ENCODE measurements around the gene OVCA2. TPM values are rescaled to one million over a fixed set of nuclear protein-coding genes. Genes with fewer than 3 reads are reported as not detected.

OVCA2 gene
- total RNA-seq, 4 donors from 2014 or later = 32.4 to 49.0 (median 37.8) TPM

- Histone ChIP-seq H3K27ac (peak overlapping the region; percentile 81 to 99 (median 89)), H3K4me1 (peaks cover 10 to 58% (median 26%) of the 10 kb centered on the region in 4 donors), H3K9me3 (no peaks in the 10 kb centered on the region), H3K4me3 (no peak overlapping the region), H3K27me3 (no peaks in the 10 kb centered on the region), H3K36me3 (peaks cover 0 to 28% (median 0%) of the 10 kb centered on the region in 3 donors)
- TF ChIP-seq POLR2A (IDR thresholded peaks at IDR 0.05) (no peak), CTCF (IDR thresholded peaks at IDR 0.05) (no peak)
- DNase-seq = no peak
Measured at GRCh38 chr17:2082003-2082781, 40.4 kb downstream of the OVCA2 start.

- Histone ChIP-seq H3K36me3 (peaks cover 0 to 25% (median 0%) of the 10 kb centered on the region in 3 donors), H3K4me1 (peaks cover 10 to 72% (median 41%) of the 10 kb centered on the region in 4 donors), H3K4me3 (no peak overlapping the region), H3K27ac (peak overlapping the region; percentile 81 to 99 (median 89)), H3K27me3 (no peaks in the 10 kb centered on the region), H3K9me3 (no peaks in the 10 kb centered on the region)
- no peak for TF ChIP-seq CTCF (IDR thresholded peaks at IDR 0.05)
- TF ChIP-seq POLR2A (IDR thresholded peaks at IDR 0.05) = no peak
- DNase-seq = peak in 2 of 3 donors; percentile 52 to 69
Measured at GRCh38 chr17:2083613-2084035, 41.8 kb downstream of the OVCA2 start.

- Histone ChIP-seq H3K27ac (peak overlapping the region; percentile 81 to 99 (median 89)), H3K4me1 (peaks cover 10 to 78% (median 46%) of the 10 kb centered on the region in 4 donors), H3K36me3 (peaks cover 0 to 19% (median 0%) of the 10 kb centered on the region in 3 donors), H3K9me3 (no peaks in the 10 kb centered on the region), H3K27me3 (no peaks in the 10 kb centered on the region), H3K4me3 (no peak overlapping the region)
- DNase-seq = peak in 2 of 3 donors; percentile 85 to 91
- TF ChIP-seq CTCF (IDR thresholded peaks at IDR 0.05) (no peak), POLR2A (IDR thresholded peaks at IDR 0.05) (peak in 1 of 2 donors; percentile 58)
Measured at GRCh38 chr17:2084036-2084765, 42.4 kb downstream of the OVCA2 start.

GRCh38 chr17:2084766-2085647 is 43.2 kb downstream of the OVCA2 start:
- DNase-seq = peak in 2 of 3 donors; percentile 87
- Histone ChIP-seq H3K4me3 (no peak overlapping the region), H3K27ac (peak overlapping the region; percentile 81 to 99 (median 89)), H3K36me3 (peaks cover 0 to 17% (median 0%) of the 10 kb centered on the region in 3 donors), H3K9me3 (no peaks in the 10 kb centered on the region), H3K27me3 (no peaks in the 10 kb centered on the region), H3K4me1 (peaks cover 10 to 80% (median 47%) of the 10 kb centered on the region in 4 donors)
- TF ChIP-seq POLR2A (IDR thresholded peaks at IDR 0.05) (peak in 1 of 2 donors; percentile 12), CTCF (IDR thresholded peaks at IDR 0.05) (no peak)

GRCh38 chr17:2085648-2085949 is 43.8 kb downstream of the OVCA2 start:
- Histone ChIP-seq H3K27ac (peak overlapping the region; percentile 81 to 99 (median 90)), H3K4me3 (no peak overlapping the region), H3K27me3 (no peaks in the 10 kb centered on the region), H3K9me3 (no peaks in the 10 kb centered on the region), H3K4me1 (peaks cover 10 to 86% (median 49%) of the 10 kb centered on the region in 4 donors), H3K36me3 (peaks cover 0 to 11% (median 0%) of the 10 kb centered on the region in 3 donors)
- TF ChIP-seq CTCF (IDR thresholded peaks at IDR 0.05) (no peak), POLR2A (IDR thresholded peaks at IDR 0.05) (no peak)
- no peak for DNase-seq
